PFSK-1 (cell line): ENCODE results near the gene SNX12.

Experiments
- FOXP2 ChIP-seq: optimal IDR thresholded peaks from 2 replicates; pipeline ENCODE3; 2011; ENCODE audit warnings: borderline replicate concordance, control low read depth, inconsistent platforms; ENCODE audit not compliant: insufficient read depth; ENCODE audit errors: extremely low read length, extremely low read depth
- POLR2AphosphoS5 ChIP-seq: IDR thresholded peaks from 2 replicates; pipeline ENCODE4 v1.6.1; 2012; ENCODE audit warnings: low read depth, mild to moderate bottlenecking, control low read depth, low read length, moderate library complexity
- REST ChIP-seq, 2 experiments: IDR thresholded peaks; 2 replicates each; pipeline versions ENCODE4 v1.6.1 to v1.8.0; 2011 to 2012; ENCODE audit warnings: low read depth in 2 of 2, low read length in 2 of 2, control low read depth in 1 of 2, inconsistent platforms in 1 of 2, mild to moderate bottlenecking in 1 of 2, moderate library complexity in 1 of 2; ENCODE audit not compliant: insufficient read depth in 1 of 2
- SIN3A ChIP-seq: IDR thresholded peaks from 2 replicates; pipeline ENCODE4 v1.6.1; 2012; ENCODE audit warnings: mild to moderate bottlenecking, low read length, moderate library complexity, borderline replicate concordance; ENCODE audit not compliant: insufficient read depth
- TAF1 ChIP-seq: IDR thresholded peaks from 2 replicates; pipeline ENCODE4 v1.6.1; 2012; ENCODE audit warnings: low read length, control low read depth, borderline replicate concordance; ENCODE audit not compliant: insufficient read depth

Gene SNX12

GRCh38 chrX:71085900-71086299 is 17.8 kb upstream of the SNX12 start:
- TF ChIP-seq FOXP2, result no peak
- no peak for TF ChIP-seq REST (IDR thresholded peaks at IDR 0.05; ENCODE audit: insufficient read depth in 1 of 2, low read depth in 2 of 2, low read length in 2 of 2)
- TF ChIP-seq POLR2AphosphoS5, result no peak
- no peak for TF ChIP-seq TAF1
- TF ChIP-seq SIN3A, result no peak

GRCh38 chrX:71082822-71083221 is 14.7 kb upstream of the SNX12 start:
- no peak for TF ChIP-seq TAF1
- TF ChIP-seq SIN3A, result no peak
- TF ChIP-seq FOXP2, result no peak
- no peak for TF ChIP-seq POLR2AphosphoS5
- TF ChIP-seq REST (IDR thresholded peaks at IDR 0.05; ENCODE audit: insufficient read depth in 1 of 2, low read depth in 2 of 2, low read length in 2 of 2), result no peak

GRCh38 chrX:71082124-71082647 is 14.1 kb upstream of the SNX12 start:
- TF ChIP-seq TAF1, result no peak
- TF ChIP-seq REST (IDR thresholded peaks at IDR 0.05; ENCODE audit: insufficient read depth in 1 of 2, low read depth in 2 of 2, low read length in 2 of 2), result no peak
- TF ChIP-seq FOXP2, result no peak
- no peak for TF ChIP-seq POLR2AphosphoS5
- no peak for TF ChIP-seq SIN3A

- TF ChIP-seq POLR2AphosphoS5 (no peak), FOXP2 (no peak), REST (IDR thresholded peaks at IDR 0.05; ENCODE audit: insufficient read depth in 1 of 2, low read depth in 2 of 2, low read length in 2 of 2) (no peak), SIN3A (no peak), TAF1 (no peak)
Observed at GRCh38 chrX:71081330-71082123, 13.4 kb upstream of the SNX12 start.
